Gastrocnemius medialis (tissue), 4 donors: ENCODE measurements around the gene OR13A1. TPM values are rescaled to one million over a fixed set of nuclear protein-coding genes. Genes with fewer than 3 reads are reported as not detected.
"Not testable (repeated sequence)": the region's sequence is repeated elsewhere in the genome, so short reads cannot be mapped to it uniquely, and the experiment has no call there.

ENCODE experiments used
- ATAC-seq, 2 donors: fragments of 150-250 bp; one replicate each; pipeline ENCODE4 v1.9.1; 2016
- DNase-seq, 2 donors: peaks; one replicate each; pipeline ENCODE4 v3.0.0-alpha.2; 2019
- H3K27ac ChIP-seq, 4 donors: fragments of 200-600 bp; sonication (generic); 1 replicate in 1 of 4; 2 replicates in 3 of 4; pipeline ENCODE4 v1.5.1; 2016 to 2018; ENCODE audit warnings: mild to moderate bottlenecking in 2 of 4, moderate library complexity in 1 of 4
- H3K27me3 ChIP-seq, 3 donors: fragments of 200-600 bp; sonication (generic) in 2 of 3; 1 replicate in 1 of 3; 2 replicates in 2 of 3; pipeline versions ENCODE4 v1.5.1 to v1.6.0; 2016 to 2019; ENCODE audit warnings: mild to moderate bottlenecking in 1 of 3, moderate library complexity in 1 of 3
- H3K36me3 ChIP-seq, 2 donors: fragments of 200-600 bp; sonication (generic) in 1 of 2; one replicate each; pipeline ENCODE4 v1.5.1; 2017 to 2018
- H3K4me1 ChIP-seq, 2 donors: fragments of 200-600 bp; sonication (generic) in 1 of 2; one replicate each; pipeline ENCODE4 v1.5.1; 2016 to 2017; ENCODE audit warnings: mild to moderate bottlenecking in 2 of 2
- H3K4me3 ChIP-seq, 4 donors: fragments of 200-600 bp; sonication (generic) in 3 of 4; 1 replicate in 1 of 4; 2 replicates in 3 of 4; pipeline ENCODE4 v1.5.1; 2016 to 2019; ENCODE audit warnings: mild to moderate bottlenecking in 2 of 4
- H3K9me3 ChIP-seq, 3 donors: fragments of 200-600 bp; sonication (generic) in 2 of 3; 1 replicate in 1 of 3; 2 replicates in 2 of 3; pipeline ENCODE4 v1.5.1; 2016 to 2019
- CTCF ChIP-seq, 5 experiments: fragments of 450-650 bp in 3 of 5; fragments of 200-600 bp in 2 of 5; sonication (generic) in 2 of 5; IDR thresholded peaks in 4 of 5; conservative IDR thresholded peaks in 1 of 5; 1 replicate in 4 of 5; 2 replicates in 1 of 5; pipeline ENCODE4 v1.5.1; 2016 to 2019; ENCODE audit warnings: antibody characterized with exemption in 5 of 5, mild to moderate bottlenecking in 3 of 5, moderate library complexity in 3 of 5
- POLR2A ChIP-seq, 2 donors: fragments of 450-650 bp; IDR thresholded peaks; one replicate each; pipeline ENCODE4 v1.6.1; 2017; ENCODE audit warnings: antibody characterized with exemption in 2 of 2, mild to moderate bottlenecking in 2 of 2, moderate library complexity in 2 of 2
- in situ Hi-C, 4 donors: fragments of 200-750 bp; cut with MboI; loops; one replicate each; pipeline versions ENCODE4 v1.15.0 to v1.8.0; 2017; ENCODE audit warnings: low sequenced_read_pairs in 4 of 4
- intact Hi-C: fragments of 100-400 bp; cut with DNase I; formaldehyde crosslinking; loops from one replicate; pipeline ENCODE4 v1.15.1; 2023; ENCODE audit warnings: low total_unique reads
- total RNA-seq, 4 donors: library from RNA; depleted of rRNA; stranded (reverse); fragments of >200 nt; gene quantifications; one replicate each; pipeline versions ENCODE4 v1.1.0 to v1.2.3, GENCODE V29; 2016

Gene OR13A1
- total RNA-seq, 4 donors from 2014 or later: not detected

- Histone ChIP-seq H3K27me3 (no peaks in the 10 kb centered on the region), H3K4me3 (no peak overlapping the region), H3K27ac (no peak overlapping the region), H3K4me1 (no peaks in the 10 kb centered on the region), H3K36me3 (no peaks in the 10 kb centered on the region), H3K9me3 (no peaks in the 10 kb centered on the region)
- intact Hi-C loops: no loop called here
- DNase-seq: no peak
- in situ Hi-C loops: no loop called here
- ATAC-seq: no peak
- TF ChIP-seq CTCF (IDR thresholded peaks at IDR 0.05 in 4 of 5, conservative IDR thresholded peaks at IDR 0.05 in 1 of 5): no peak
- no peak for TF ChIP-seq POLR2A (IDR thresholded peaks at IDR 0.05)
Measured at GRCh38 chr10:45353186-45353585, 37.8 kb upstream of the OR13A1 start.

- H3K27me3 ChIP-seq, in situ Hi-C loops, H3K4me3 ChIP-seq, ATAC-seq, H3K9me3 ChIP-seq, H3K36me3 ChIP-seq, DNase-seq, intact Hi-C loops, H3K4me1 ChIP-seq, H3K27ac ChIP-seq: not testable (repeated sequence)
Measured at GRCh38 chr10:45348196-45348765, 32.9 kb upstream of the OR13A1 start.

GRCh38 chr10:45347464-45347863 is 32.1 kb upstream of the OR13A1 start:
- in situ Hi-C loops: not testable (repeated sequence)

GRCh38 chr10:45346652-45347335 is 31.4 kb upstream of the OR13A1 start:
- intact Hi-C loops, H3K4me3 ChIP-seq, H3K27me3 ChIP-seq, H3K36me3 ChIP-seq, H3K27ac ChIP-seq, in situ Hi-C loops, H3K9me3 ChIP-seq, DNase-seq, ATAC-seq, H3K4me1 ChIP-seq: not testable (repeated sequence)

More at GRCh38 chr10:45347464-45347863, 32.1 kb upstream of the OR13A1 start:
- H3K27ac ChIP-seq, H3K9me3 ChIP-seq, H3K4me3 ChIP-seq, H3K36me3 ChIP-seq, ATAC-seq, DNase-seq, H3K27me3 ChIP-seq, H3K4me1 ChIP-seq, intact Hi-C loops: not testable (repeated sequence)

GRCh38 chr10:45340420-45340819 is 25.0 kb upstream of the OR13A1 start:
- H3K4me1 ChIP-seq, H3K36me3 ChIP-seq, DNase-seq, ATAC-seq, H3K27me3 ChIP-seq, H3K27ac ChIP-seq, H3K4me3 ChIP-seq, H3K9me3 ChIP-seq, intact Hi-C loops, in situ Hi-C loops: not testable (repeated sequence)

GRCh38 chr10:45339894-45340293 is 24.5 kb upstream of the OR13A1 start:
- H3K36me3 ChIP-seq: no peaks in the 10 kb centered on the region
- H3K4me3 ChIP-seq: no peak overlapping the region
- H3K27me3 ChIP-seq: no peaks in the 10 kb centered on the region
- H3K27ac ChIP-seq: no peak overlapping the region
- DNase-seq: no peak
- in situ Hi-C loops (no loop called here), intact Hi-C loops (no loop called here)
- no peaks in the 10 kb centered on the region for H3K4me1 ChIP-seq
- no peak for ATAC-seq
- TF ChIP-seq POLR2A (IDR thresholded peaks at IDR 0.05) (no peak), CTCF (IDR thresholded peaks at IDR 0.05 in 4 of 5, conservative IDR thresholded peaks at IDR 0.05 in 1 of 5) (no peak)
- no peaks in the 10 kb centered on the region for H3K9me3 ChIP-seq

- intact Hi-C loops, H3K27ac ChIP-seq, H3K4me1 ChIP-seq, DNase-seq, in situ Hi-C loops, H3K36me3 ChIP-seq, H3K4me3 ChIP-seq, H3K27me3 ChIP-seq, ATAC-seq, H3K9me3 ChIP-seq: not testable (repeated sequence)
Measured at GRCh38 chr10:45331824-45332223, 16.4 kb upstream of the OR13A1 start.

- not testable (repeated sequence) for H3K36me3 ChIP-seq, H3K4me1 ChIP-seq
Measured at GRCh38 chr10:45326864-45327263, 11.5 kb upstream of the OR13A1 start.

More at GRCh38 chr10:45326864-45327263, 11.5 kb upstream of the OR13A1 start:
- DNase-seq, H3K4me3 ChIP-seq, H3K9me3 ChIP-seq, H3K27ac ChIP-seq, intact Hi-C loops, H3K27me3 ChIP-seq, in situ Hi-C loops, ATAC-seq: not testable (repeated sequence)
